Stimulated activated CD4-positive, alpha-beta T cell treated with anti-CD3 and anti-CD28 coated beads, Interleukin-15, amount 100 ng/mL, for 24 hours (primary cell): ENCODE measurements around the gene MON1A.

ENCODE experiments used
- DNase-seq: peaks from one replicate; pipeline ENCODE4 v3.0.0-alpha.2; 2020

The MON1A gene

DNA sequence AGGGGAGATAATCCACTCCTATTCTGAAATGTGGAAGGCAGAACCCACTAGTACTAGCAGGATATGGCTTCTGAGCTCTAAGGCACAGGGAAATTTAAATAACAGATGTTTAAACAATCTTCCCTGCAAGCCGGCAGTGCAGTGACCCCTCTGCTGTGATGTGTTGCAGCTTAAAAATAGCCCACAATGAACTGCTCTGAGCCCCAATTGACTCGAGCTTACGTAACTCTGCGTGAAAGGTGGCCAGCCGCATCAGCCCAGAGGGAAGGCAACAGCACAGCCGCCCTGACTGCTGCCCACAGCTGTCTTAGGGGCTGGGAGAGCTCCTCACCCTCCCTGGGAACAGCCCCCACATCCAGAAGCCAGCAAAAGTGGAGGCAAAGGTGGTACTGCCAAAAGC, 47.4 kb downstream of the MON1A start:
- no peak for DNase-seq

DNA sequence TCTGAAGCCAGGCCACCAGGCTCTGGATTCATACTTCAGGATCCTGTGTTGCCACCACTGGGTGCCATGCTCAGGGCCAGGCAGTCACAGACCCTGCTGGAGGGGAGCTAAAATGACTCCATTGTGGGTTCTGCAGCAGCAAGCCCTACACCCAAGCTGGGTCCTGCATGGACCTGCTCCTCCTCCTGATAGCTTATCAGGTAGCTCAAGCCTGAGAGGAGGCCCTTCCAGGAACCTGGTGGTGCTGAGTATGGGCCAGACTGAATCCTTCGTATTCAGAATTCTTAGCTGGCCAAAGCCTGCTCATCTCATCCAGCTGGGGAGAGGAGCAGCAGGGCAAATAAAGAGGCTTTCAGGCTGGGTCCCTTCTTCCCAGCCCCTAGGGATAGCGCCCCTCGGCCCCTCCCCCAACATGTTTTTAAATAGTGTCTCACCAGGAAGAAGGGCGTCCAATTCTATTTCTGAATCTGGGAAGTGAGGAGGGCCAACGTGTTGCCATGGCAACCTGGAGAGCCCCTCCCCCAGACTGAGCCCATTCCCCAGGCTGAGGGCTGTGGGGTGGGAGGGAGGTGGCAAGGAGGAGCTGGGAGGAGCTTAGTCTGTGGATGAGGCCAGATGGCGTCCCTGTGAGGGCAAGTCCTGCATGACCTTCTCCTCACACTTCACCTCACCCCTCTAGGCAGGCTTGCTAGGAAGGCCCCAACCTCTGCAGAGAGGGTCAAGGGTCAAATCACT, 48.9 kb downstream of the MON1A start:
- no peak for DNase-seq

DNA sequence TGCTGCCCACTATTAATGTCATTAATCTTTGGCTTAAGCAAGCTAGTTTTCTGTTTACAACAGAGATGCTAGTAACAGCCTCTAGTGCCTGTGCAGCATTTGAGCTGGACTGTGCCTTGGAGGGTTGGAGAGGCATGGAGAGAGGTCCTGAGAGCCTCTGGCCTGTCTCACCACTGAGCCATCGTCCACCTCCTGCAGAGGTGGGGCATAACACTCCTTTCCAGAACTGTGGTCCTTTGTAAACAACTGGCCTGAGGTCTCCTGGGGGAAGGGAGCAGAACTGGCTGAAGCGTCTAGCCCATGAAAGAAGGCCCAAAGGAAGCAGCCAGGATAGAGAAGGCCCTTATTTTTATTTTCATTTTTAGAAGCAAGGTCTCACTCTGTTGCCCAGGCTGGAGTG, 49.9 kb downstream of the MON1A start:
- DNase-seq = no peak

DNA sequence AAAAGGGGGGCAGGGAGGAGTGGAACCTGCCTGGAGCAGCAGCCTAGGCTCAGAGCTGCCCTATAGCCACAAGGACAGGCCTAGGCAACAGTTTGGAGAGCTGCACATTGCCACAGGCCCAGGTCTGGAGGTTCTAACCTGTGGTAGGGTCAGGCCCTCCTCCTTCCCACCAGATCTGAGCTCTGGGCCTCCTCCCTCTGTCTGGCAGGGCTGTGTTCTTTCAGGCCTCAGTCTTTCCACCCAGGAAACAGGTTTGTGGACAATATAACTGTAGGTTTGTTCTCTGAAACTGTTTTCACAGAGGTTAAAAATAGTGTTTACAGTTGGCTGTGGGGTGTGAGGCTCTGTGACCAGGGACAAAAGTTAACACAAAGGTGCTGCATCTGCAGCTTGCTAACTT, 50.9 kb downstream of the MON1A start:
- DNase-seq = no peak

DNA sequence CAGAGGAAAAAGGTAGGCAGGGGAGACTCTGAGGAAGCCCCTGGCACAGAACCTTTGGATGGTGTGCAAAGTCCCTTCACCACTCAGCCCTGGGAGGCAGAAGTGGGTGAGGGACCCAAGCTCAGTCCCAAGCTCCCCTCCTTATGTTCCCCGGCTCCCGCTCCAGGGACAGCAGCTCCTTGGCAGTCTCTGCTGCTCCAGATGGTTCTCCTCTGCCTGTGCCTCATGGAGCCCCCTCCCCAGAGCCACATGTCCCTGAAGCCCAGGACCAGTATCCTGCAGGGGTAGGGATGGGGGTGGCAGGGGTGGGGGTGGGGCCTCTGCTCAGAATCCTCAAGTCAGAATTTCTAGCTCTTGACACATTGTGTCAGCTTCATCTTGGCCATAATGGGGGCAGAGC, 51.9 kb downstream of the MON1A start:
- no peak for DNase-seq

DNA sequence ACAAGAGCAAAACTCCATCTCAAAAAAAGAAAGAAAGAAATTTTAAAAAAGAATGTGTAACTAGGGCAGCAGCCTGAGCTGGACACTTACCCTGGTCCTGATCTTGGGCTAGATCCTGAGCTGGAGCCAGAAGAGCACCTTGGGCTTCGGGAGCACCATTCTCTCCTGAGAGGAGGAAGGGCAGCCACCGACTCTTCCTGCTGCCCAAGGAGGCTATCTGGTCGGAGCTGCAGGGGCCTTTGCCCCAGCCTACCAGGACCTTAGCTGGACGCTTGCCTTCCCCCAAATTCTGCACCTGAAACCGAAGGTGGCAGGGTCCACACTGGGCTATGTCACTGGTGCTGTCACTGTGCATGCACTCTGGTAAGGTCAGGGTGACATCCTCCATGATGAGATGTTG, 53.0 kb downstream of the MON1A start:
- DNase-seq = no peak

DNA sequence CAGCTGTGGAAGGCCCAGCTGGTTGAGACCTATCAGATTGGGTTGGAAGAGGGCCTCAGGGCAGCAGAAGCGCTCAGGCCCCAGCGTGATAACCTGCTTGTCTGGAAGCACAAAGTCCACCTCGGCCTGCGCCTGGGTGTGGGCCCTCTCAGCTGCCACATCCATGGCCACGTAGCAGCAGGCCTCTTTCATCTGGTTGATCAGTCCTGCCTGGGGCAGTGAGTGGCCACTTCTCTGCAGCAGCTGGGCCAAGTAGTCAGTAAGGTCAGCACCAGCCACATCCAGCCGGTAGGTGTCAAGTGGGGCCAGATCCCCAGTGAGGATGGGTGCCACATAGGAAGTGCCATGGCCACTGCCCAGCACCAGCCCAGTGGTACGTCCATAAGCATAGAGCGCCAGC, 56.0 kb downstream of the MON1A start:
- DNase-seq = no peak

DNA sequence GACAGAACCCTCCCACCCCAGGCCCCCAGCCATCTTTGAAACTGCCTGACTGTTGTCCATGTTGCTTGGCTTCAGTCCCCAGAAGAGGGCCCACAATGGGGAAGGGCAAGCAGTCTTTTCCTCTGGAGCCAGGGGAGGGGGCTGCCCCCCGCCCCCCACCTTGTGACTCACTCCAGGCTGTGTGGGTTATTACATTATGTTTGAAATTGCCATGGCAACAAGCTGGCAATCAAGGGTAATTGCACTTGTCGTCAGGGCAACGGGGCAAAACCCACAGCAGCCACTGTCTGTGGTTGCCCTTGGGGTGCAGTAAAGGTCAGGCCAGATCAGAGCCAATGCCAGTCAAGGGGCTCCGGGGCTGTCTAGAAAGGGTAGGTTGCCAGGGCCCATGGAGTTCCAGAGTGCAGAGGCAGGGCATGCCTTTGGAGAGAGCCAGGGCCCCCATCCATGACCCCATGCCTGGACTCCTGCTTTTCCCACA, 56.8 kb downstream of the MON1A start:
- DNase-seq = peak; percentile 23

DNA sequence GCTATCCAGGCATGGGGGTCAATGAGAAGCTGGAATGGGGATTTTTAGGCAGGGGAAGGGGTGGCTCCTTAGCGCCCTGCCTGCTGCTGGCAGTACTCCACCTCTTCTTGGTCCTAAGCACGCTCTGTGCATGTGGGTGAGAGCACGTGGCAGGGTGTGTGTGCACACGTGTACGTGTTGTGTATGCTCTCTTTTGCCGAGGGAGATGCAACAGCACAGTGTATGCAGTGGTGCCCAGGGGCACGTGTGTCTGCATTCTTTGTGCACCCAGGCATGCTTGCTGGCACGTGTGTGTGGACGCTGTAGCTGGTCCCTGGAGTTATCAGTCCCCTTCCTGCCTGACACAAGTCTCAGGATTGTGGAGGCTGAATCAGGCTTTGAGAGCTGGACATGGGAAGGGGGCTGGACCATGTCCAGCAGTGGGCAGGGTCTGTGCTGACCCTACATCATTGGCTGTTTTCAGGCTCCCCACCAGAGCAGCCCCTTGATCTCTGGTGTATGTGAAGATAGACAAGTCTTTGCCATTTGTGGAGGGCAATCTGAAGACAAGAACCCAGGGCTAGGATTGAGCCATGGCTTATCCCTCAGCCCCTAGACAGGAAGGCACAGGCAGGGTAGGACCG, 58.0 kb downstream of the MON1A start:
- no peak for DNase-seq

DNA sequence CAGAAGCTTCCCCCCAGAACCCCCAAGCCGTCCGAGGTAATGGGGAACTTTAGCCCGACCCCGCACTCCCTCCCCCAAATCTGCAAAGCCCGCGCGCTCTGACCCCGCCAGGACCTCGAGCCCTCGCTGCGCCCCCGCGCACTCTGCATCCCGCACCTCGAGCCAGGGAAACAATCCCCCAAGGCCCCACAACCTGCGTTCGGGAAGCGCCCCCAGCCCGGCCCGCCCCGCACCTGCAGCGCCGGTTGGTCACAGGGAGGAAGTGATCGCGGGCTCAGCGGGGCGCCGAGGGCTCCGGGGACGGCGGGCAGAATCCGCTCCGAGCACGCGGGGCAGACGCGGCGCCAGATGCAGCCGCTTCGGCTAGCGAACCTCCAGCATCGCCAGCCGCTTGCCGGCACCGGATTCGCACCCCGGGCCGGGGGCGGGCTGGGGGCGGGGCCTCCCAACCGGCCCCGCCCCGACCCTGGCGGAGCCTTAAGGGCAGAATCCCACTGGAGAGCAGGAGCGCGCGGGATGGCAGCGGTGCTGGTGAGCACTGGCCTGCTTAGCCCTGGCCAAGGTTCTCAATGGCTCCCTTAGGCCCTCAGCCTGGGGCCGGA, 60.0 kb downstream of the MON1A start, which contains the start of gene CAMKV:
TSS of gene CAMKV (minus strand) at position 382 of the 602 bp plus-strand sequence. CDS start 7,518 bp downstream, outside the sequence.
- DNase-seq = peak; percentile 53

DNA sequence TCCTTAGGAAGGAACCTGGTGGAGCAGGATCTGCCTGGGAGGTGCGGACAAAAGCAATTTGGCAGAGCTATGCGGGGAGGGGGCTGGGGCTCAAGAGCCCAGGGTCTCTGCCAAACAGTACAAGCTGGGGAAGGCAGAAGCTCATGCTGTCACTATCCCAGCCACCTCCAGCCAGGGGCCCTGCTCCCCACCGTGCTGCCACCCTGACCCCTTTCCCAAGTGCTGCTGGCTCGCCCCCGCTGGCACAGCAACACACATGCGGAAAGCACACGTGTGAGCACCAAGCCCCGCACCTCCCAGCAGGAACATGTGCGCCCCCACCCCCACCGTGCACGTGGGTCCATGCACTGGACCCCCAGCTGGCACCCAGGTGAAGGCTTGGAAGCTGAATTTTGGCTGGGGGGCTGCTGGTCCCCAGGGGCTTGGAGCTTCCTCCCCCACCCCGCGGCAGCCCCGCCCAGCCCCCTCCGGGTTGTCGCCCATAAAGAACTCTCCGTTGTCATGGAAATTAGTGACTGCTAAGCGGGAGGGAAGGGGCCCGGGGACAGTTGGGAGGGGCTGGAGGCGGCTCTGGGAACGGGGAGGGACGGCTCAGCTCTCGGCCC, 60.6 kb downstream of the MON1A start:
- peak; percentile 24 for DNase-seq

DNA sequence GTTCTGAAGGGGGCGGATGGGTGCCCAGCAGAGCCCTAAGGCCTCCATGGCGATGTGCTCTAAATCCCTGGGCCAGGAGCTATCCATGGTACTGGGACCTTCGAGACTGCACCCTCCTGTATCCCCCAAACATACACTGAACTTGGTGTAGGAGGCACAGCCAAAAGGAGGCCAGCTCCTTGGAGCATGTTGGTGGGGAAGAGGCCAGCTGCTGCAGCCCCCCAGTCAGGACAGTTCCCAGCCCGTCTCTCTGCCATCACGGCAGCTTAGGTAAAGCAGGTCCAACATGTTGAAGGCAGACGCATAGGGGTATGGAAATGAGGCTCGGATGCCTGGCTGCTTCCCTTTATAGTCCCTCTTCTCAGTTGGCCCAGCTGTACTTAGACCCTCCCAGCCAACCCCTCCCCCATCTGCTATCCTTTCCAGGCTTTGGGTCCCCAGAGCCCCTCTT, 61.7 kb downstream of the MON1A start:
- peak; percentile 18 for DNase-seq

DNA sequence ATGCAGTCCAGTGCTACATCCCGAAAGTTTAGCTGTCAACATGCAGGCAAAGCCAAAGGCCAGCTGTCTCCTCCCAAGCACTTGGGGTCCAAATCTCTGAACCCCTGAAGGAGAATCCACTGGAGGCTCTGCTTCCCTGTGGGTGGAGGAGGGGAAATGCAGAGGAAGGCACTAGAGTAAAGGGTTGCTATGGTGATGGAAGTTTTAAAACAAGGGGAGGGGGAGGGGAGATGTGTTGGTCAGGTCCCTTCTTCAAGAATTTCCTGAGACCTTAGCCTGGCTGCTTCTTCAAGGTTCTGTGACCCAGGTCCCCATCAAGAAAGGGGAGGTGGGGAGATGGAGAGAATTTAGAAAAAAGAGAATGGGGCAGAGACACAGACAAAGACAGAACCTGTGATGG, 62.2 kb downstream of the MON1A start:
- DNase-seq = no peak

DNA sequence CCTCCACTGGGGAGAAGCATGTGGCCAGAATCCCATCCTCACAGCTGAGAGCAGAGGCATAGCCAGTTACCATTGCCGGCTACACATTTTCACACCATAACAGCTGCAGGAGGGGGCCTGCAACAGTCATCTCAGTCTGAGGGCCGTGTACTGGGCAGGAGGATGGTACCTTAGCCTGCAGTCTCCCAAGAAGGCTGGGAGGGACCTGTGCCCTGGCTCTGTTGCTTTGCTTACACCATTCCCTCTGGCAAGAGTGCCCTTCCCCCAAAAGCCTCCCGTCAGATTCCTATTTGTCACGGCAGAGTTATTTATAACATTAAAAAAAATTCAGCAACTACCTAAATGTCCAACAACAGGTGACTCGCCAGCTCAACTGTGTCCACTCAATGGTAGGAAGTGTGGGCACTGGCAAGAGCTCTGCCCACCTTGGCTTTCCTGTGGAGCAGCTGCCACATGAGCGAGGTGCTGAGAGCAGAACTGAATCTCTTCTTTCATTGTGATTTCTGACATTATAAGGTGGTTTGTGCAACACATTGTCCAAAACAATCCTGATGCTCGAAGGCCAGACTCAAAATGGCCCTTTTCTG, 64.3 kb downstream of the MON1A start:
- no peak for DNase-seq

DNA sequence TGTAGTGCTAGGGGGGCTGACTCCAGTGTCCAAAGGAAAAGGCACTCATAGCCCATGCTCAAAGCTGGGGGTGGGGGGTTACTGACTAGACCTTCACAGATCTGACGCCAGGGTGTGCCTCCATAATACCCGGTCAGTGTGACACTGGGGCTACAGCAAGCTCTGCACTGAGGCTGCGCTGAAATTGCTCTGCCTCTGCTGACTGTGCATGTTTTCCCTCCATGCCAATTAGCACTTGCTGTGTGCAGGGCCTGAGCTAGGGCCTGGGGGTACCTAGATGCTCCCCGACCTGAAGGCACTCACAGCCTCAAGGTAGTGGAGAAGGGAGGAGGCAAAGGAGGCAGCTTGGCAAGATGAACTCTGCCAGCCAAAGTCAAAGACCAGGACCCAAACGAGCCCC, 65.1 kb downstream of the MON1A start:
- DNase-seq = no peak

DNA sequence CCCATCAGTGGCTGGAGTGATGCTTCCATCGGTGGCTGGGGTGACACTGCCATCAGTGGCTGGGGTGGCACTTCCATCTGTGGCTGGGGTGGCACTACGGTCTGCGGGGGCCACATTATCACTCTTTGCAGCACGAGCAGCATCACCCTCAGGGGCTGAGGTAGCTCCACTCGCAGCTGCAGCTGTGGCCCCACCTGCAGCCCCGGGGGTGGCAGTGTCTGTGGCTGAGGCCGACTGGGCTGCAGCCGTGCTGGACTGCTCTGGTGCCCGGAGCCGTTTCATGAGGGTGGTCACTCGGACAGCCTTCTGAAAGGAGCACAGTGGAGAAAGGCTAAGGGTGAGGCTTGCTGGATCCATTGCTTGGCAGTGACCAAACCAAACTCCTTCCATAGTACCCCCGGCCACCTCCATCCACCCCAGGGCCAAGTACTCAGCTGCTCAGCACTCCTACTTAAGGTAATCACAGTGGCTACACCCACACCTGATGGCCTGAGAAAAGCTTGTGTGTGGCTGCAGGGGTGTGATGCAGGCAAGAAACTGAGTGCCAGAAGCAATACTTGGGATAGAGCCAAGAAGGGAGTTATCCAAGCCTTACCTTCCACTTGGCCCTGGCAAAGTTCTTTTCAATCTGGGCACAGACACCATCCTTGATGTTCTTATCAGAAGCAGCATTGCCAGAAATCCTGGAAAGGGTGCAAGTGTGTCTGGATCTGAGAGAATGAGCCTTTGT, 69.9 kb downstream of the MON1A start:
- no peak for DNase-seq
